Activated CD4-positive, CD25-positive, alpha-beta regulatory T cell treated with anti-CD3 and anti-CD28 coated beads, Interleukin-2, amount 50 U/mL, for 16 hours (primary cell): ENCODE results near the gene MRPL18.

Experiments
- DNase-seq: peaks from one replicate; pipeline ENCODE4 v3.0.0-alpha.2; 2020; ENCODE audit warnings: low read depth, low spot score

Gene MRPL18

GRCh38 chr6:159842035-159842434 is 51.8 kb downstream of the MRPL18 start:
- DNase-seq, result no peak

GRCh38 chr6:159844737-159845645 is 54.7 kb downstream of the MRPL18 start:
- DNase-seq, result no peak
